Right renal cortex interstitium (tissue), 3 donors: ENCODE data around the gene TMEM234. TPM values are rescaled to one million over a fixed set of nuclear protein-coding genes. Genes with fewer than 3 reads are reported as not detected.
A peak's percentile ranks its signal among the peaks of the same experiment; 100 is the strongest.

Experiments used
- DNase-seq, 3 donors: peaks; one replicate each; pipeline ENCODE4 v3.0.0-alpha.2; 2013; ENCODE audit warnings: low read depth in 3 of 3, low spot score in 2 of 3
- polyA plus RNA-seq, 3 donors: library from polyadenylated mRNA; unstranded; fragments of 120-200 nt; gene quantifications; one replicate each; pipeline ENCODE4 v1.2.1, GENCODE V29; 2013; ENCODE audit not compliant: insufficient read length in 3 of 3

TMEM234 gene
- polyA plus RNA-seq, 3 donors: 21.1 to 27.3 (median 23.6) TPM

DNA sequence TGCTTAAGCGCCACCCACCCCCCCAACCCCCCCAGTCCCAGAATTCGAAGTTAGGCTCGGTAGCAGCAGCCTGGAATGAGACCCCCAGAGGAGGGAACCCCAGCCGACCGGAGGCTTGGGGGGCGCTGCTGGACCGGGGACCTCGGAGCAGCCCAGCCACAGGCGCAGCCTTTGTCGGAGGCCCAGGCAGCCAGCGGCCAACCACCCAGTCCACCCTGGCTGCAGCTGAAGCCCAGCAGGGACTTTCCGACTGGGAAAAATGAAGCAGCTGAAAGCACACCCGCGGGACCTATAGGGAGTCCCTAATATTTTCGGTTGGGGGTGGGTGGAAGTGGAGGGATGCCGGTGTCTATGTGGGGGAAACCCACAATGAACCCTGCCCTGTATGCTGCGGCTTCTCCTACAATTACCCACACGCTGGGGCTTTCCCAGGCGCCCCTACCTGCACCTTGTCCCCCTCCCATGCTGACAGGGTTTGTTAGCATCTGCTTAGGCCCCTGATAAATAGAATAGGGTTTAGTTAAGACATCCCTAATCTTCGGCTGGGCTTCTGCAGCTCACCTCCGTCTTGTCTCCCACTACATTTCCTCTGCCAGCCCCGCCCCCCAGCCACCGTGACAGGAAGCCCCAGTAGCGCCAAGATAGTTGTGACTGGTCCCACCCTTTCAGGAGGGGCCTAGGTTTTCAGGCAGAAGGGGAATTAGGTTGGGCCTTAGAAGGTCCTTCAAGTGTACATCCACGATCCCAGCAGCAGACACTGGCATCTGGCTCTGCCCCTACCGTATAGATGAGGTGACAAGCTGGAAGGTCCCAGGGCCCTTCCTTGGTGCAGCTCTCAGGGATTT lies 20.9 kb downstream of the TMEM234 start:
- peak in 1 of 3 donors; percentile 45 for DNase-seq

DNA sequence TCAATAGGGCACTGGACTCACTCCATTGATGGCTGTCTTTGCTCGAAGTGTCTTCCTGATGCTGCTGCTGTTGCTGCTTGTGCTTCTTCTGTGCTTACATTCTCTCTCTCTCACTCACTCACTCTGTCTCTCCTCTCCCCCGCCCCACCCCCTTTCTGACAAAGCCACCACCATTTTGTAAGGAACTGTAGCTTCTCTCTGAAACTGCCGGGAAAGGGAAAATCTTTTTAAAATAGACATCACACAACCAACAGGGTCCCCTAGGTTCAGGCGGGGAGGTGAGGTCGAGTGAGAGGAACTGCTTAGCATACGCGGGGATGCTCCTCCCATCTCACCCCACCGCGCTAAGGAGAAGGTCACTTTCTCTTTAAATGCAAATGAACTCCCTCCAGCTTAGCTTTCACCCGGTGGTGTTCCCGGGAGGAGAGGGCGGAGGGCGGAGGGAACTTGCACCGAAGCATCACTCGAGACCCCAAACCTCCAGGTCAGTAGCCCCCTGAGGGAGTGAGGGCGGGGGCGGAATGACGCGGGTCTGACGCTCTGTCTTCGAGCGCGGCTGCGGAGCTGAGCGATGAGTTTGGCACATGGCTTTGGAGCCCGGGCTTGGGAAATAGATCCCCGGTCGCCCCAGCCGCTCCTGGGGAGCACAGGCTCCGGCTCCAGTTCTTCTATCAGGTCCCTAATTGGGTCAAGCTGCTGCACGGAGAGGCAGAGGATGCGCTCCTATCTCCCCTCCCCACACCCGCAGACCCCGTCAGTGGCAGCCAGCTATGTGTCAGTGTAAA lies 21.7 kb downstream of the TMEM234 start, which contains the start of gene CCDC28B:
Gene CCDC28B, plus strand, starts transcription at position 370 of the 785 bp plus-strand sequence. CDS start 1,341 bp downstream, outside the sequence.
- DNase-seq: peak in 1 of 3 donors; percentile 56

DNA sequence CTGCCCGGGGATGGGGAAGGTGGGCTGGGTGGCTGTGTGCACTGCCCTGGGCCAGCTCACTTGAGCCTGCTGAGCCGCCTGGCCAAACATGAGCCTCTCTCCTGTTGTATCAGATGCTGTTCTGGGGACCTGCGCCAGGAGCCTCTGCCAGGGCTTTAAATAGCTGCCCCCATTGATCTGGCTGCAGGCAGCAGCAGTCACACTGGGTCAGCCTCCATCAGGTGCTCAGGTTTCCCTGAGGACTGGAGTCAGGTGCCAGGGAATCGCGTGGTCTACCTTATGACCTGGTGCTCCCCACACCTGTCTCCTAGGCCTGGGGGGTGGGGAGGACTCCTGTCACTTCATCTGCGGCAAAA lies 22.5 kb downstream of the TMEM234 start:
- DNase-seq: no peak

DNA sequence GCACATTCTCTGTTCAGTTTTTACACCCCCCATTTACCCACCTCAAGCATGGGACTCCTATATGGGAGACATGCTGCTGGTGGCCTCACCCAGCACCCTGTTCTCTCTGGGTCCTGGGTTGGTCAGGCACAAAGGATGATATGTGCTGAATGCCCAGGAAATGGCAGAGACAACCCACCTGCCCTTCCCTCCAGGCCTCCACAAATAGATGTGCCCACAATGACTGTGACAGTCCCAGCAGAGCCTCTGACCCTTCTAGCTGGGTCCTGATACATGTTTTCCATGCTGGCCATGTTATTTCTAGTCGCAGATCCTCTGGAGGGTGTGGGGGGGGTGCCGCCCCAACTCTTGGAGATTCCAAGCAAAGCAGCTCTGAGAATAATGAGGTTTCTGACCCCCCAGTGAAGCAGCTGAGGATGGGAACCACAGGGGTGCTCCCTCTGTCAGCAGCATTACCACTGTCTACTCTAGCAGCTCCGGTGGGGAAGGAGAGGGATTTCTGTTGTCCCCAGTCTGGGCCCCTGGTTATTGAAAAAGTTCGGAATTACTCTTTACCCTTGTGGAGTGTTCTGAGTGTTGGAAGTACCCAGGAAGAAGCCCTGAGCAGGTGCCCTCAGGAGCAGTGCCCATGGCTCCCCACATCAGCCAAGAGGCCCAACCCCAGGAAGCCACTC lies 23.0 kb downstream of the TMEM234 start:
- DNase-seq: no peak

DNA sequence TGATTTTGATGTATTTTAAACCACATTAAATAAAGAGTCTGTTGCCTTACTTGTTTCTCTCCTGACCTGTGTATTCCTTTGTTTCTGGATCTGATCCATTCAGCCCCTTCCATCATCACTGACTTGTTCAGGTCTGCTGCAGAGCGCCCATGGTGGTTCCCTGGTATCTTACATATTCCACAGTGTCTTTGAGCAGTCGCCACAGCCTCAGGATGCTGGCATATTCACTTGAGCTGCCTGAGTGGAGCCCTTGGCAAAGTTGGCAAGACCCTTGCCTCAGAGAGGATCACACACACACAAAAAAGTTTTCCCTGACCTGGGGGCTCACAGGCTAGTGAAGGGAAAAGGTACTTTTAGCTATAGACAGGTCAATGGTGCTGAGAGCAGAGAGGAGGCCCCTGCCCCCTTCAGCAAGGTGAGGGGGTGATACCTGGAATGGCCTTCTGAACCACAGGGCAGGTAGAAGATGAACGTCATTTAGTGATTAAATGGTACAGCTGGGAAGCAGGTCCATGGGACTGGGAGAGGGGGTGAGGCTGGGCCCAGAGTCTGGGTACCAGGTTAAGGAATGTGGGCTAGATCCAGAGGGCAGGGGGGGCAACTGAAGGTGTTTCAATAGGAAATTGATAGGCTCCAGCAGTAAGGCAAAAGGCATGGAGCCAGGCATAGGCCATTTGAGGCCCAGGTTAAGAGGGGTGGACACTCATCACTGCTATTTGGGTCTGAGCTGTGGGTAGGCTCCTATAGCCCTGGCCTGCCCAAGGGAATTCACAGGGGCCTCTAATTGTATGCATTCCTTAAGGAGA lies 23.7 kb downstream of the TMEM234 start:
- no peak for DNase-seq

DNA sequence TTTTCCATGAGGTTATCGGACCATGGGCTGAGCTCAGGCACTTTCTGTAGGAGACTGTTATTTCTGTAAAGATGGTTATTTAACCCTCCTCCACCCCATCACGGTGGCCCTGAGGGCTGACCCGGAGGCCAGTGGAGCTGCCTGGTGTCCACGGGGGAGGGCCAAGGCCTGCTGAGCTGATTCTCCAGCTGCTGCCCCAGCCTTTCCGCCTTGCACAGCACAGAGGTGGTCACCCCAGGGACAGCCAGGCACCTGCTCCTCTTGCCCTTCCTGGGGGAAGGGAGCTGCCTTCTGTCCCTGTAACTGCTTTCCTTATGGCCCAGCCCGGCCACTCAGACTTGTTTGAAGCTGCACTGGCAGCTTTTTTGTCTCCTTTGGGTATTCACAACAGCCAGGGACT lies 24.3 kb downstream of the TMEM234 start:
- no peak for DNase-seq

DNA sequence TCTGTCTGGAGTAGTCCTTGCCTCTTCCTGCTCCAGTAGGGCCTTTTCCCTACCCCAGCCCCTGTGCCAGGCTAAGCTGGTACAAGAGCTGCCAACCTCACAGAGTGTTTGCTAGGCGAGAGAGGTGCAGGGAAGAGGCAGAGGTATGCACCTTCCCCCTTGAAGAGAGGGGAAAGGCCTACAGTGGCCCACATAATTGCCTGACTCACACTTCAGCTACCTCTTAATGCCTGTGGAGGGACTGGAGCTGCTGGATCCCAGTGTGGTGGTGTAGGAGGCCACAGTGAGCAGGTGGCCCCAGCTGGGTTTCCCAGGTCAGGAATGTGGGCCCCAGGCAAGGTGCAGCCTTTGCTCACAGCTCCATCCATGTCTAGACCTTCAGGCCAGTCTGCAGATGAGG lies 25.1 kb downstream of the TMEM234 start:
- DNase-seq: no peak

DNA sequence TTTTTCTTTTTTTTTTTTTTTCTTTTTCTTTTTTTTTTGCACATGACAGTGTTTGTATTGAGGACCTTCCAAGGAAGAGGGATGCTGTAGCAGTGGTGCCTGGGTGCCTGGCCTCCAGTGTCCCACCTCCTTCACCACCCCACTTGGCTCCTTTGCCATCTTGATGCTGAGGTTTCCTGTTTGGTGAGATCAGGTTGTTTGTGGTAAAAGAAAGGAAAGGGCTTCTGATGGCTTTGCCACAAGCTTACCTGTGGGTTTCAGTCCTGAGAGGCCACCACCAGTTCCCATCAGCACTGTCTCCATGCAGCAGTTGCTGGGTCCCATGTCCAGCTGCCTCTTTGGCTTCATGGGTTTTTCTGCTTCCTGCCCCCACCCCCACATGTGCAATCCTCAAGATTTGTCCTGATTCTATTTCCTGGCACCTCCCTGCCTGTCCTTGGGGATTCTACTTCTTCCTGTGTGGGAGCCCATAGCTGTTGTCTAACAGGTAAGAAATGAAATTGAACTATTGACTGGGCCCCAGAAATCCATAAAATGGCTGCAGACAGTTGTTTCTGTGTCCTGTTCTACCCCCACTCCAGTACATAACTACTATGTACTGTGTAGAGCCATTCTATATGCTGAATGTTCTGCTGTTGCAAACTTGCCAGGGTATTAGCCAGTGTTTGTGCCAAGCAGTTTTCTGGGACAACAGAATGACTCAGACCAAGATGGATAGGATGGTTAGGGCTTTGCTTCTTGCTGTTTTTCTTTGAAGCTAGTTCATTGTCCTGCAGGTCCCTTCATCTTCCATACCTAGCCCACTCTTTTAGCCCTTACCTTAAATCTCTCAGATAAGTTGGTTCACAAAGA lies 26.0 kb downstream of the TMEM234 start:
- DNase-seq: no peak

DNA sequence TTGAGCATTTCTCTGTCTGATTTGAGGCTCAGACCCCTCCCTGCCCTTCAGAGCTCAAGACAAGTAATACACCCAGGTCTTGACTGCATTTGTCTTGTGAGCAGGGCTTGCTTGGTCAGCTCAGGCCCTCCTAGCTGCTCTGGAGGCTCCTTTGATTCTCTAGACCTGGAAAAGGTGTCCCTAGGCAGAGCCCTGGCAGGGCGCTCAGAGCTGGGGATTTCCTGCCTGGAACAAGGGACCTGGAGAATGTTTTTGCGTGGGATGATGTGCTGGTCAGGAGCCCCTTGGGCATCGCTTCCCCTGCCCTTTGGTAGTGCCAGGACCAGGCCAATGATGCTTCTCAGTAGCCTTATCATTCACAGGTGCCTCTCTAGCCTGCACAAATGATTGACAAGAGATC lies 26.6 kb downstream of the TMEM234 start:
- DNase-seq: no peak

DNA sequence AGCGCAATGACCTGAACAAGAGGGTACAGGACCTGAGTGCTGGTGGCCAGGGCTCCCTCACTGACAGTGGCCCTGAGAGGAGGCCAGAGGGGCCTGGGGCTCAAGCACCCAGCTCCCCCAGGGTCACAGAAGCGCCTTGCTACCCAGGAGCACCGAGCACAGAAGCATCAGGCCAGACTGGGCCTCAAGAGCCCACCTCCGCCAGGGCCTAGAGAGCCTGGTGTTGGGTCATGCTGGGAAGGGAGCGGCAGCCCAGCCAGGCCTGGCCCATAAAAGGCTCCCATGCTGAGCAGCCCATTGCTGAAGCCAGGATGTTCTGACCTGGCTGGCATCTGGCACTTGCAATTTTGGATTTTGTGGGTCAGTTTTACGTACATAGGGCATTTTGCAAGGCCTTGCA lies 27.2 kb downstream of the TMEM234 start:
- DNase-seq: no peak

DNA sequence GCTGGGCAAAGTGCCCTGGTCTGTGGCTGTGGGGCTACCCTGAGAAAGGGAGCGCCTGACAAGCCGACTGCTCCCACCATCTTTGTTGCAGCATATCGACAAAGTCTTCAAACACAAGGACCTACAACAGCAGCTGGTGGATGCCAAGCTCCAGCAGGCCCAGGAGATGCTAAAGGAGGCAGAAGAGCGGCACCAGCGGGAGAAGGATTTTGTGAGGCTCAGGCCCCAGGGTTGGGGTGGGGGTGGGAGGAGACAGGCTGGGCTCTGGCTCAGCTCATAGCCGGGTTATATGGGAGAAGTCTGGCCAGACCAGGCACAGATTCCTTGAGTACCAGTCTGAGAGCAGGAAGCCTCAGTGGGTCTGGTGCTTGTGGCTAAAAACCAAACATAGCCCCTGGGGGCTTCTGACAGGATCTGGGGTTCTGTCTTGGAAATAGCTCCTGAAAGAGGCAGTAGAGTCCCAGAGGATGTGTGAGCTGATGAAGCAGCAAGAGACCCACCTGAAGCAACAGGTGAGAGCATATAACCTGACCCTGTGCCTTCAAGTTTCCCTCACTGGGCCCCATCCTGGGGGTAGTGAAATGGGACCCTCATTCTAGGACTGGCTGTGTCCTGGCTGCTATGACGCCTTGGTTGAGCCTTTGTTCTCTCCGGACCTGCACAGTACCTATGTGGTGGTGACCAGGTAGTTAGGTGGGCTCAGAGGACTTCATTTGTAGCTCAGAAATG lies 29.8 kb downstream of the TMEM234 start:
- no peak for DNase-seq

DNA sequence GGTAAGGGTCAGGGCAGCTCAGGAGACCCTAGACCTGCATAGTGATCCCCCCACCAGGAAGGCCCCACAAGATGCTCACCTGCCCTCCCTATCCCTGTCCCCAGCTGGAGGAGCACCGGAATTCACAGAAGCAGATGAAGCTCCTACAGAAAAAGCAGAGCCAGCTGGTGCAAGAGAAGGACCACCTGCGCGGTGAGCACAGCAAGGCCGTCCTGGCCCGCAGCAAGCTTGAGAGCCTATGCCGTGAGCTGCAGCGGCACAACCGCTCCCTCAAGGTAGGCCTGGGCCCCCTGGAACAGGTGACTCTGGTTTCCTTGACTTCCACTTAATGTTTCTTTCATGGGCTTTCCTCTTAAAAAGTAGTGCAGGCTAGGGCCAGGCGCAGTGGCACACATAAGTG lies 34.3 kb downstream of the TMEM234 start:
- DNase-seq: no peak

DNA sequence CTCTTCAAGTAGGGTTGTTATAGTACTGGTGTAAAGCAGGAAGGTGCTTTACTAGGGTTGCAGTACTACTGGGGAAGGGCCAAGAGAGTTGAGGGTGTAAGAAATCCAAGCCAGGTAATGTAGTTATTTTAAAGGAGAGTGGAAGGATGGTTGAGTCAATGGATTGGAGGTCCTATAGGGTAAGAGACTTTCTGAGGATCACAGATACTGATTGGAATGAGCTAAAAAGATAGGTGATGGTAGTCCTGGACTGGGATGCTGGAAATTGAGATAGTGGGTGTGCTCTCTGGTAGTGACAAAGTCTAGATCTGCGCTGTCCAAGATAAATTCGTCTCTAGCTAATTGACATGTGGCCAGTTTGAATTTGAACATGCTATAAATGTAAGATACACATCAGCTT lies 35.7 kb downstream of the TMEM234 start:
- DNase-seq: no peak

DNA sequence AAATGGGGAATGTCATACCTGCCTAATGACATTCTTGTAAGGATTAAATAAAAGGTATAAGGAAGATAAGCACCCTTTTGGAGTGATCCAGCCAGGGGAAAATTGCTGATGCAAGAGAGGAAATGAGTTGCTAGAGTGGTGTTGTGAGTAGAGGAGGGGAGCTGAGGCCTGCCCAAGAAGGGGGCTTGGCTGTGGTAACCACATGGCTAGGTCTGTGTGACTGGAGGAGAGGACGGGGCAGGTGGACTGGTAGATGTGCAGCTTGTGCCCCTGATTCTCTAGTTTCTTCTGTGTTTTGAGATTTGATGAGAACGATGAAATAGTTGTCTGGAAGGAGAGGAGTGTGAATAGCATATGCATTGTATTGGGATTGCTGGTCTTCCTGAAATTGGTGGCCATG lies 36.1 kb downstream of the TMEM234 start:
- no peak for DNase-seq

DNA sequence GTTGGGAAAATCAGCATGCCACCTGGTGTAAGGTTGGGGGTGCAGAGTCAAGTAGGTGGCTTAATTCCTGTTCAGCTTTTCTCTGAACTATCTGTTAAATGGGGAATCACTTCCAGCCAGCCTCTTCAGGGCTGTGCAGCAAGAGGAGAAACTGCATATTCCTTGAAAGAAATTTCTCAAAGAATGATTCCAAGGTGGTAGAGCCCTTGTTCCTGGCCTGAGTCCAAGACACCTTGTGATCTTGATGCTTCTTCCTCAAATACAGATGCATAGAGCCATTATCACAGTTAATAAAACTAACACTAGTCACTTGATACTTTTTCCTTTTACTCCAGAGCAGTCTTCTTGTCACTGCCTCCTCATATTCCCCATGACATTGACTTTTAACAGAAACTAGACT lies 37.5 kb downstream of the TMEM234 start:
- no peak for DNase-seq

DNA sequence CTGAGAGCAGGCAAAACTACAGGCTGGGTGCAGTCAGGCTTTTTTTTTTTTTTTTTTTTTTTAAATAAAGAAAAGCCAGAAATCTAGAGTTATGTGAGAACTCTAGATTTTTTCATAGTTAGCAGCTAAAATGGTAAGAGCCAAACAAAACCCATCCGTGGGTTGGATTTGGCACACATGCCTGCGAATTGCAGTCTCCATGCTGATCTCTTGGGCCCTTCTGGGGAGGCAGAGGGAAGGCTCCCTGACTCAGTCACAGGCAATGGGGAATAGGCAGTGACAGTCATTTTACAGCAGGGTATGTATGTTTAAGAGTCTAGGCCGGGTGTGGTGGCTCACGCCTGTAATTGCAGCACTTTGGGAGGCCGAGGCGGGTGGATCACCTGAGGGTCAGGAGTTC lies 40.1 kb downstream of the TMEM234 start:
- DNase-seq: no peak

DNA sequence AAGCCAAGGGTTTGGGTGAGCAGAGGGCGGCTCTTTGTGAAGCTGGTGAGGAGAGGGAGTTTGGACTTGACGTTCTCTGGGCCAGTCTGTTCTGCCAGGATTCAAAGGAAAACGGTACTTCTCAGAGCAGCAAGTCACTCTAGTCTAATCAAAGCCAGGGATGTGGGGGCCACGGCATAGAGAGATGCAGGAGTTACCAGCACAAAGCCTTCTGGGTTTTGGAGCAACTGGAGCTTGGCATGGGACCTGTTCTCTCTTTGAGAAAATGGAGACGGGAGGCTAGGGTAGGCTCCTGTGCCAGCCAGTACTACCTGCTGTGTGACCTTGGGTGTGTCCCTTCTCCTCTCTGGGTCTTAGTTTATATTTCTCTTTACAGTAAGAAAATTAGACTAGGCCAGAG lies 40.6 kb downstream of the TMEM234 start:
- no peak for DNase-seq

DNA sequence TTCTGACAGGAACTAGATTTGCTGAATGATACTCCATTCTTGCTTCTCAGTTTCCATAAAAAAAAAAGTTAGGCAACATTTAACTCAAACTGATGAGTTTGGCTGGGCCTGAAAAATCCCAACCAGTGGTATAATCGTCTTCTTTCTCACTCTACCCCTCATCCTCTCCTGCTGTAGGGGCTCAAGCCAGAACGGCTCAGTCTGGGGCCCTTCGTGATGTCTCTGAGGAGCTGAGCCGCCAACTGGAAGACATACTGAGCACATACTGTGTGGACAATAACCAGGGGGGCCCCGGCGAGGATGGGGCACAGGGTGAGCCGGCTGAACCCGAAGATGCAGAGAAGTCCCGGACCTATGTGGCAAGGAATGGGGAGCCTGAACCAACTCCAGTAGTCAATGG lies 41.1 kb downstream of the TMEM234 start:
- DNase-seq: no peak
